ENCODE data around the gene LRMDA. TPM values are rescaled to one million over a fixed set of nuclear protein-coding genes. Genes with fewer than 3 reads are reported as not detected.

LRMDA gene
- total RNA-seq, 3 donors from 2014 or later = 8.3 to 17.1 (median 11.1) TPM

DNA sequence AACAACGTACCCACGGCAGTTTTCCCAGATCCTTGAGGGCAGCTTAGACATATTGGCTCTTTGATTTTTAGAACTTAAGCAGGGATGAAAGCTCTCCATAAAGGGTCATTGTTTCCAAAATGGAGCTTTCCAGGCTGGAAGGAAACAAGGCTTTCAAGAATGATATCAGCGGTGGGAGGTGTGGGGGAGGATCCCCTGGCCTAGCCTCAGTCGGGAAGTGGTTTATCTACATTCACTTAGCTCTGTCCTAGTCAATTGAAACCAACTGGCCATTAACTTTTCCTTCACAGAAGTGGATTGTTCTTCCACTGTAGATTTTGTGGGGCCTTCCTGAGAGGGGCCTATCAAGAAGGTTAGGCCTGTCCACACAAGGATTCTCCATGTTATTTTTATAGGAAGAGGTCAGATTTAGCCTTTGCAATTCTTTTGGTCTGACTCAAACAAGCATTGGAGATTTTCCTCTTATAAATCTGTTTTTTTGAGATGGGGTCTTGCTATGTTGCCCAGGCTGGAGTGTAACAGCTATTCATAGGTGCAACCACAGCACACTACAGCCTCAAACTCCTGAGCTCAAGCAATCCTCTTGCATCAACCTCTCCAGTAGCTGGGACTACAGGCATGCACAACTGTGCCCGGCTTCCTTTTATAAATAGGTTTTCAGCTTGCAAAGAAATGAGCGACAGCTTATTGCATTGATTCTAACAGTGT is 343.5 kb downstream of the LRMDA start:
- H3K36me3 ChIP-seq = no peaks in the 10 kb centered on the region
- no peaks in the 10 kb centered on the region for H3K4me1 ChIP-seq
- no peaks in the 10 kb centered on the region for H3K9me3 ChIP-seq
- no peak overlapping the region for H3K27ac ChIP-seq
- TF ChIP-seq POLR2A (IDR thresholded peaks at IDR 0.05) (no peak), POLR2AphosphoS5 (IDR thresholded peaks at IDR 0.05) (no peak)
- TF ChIP-seq, protein P1, sequence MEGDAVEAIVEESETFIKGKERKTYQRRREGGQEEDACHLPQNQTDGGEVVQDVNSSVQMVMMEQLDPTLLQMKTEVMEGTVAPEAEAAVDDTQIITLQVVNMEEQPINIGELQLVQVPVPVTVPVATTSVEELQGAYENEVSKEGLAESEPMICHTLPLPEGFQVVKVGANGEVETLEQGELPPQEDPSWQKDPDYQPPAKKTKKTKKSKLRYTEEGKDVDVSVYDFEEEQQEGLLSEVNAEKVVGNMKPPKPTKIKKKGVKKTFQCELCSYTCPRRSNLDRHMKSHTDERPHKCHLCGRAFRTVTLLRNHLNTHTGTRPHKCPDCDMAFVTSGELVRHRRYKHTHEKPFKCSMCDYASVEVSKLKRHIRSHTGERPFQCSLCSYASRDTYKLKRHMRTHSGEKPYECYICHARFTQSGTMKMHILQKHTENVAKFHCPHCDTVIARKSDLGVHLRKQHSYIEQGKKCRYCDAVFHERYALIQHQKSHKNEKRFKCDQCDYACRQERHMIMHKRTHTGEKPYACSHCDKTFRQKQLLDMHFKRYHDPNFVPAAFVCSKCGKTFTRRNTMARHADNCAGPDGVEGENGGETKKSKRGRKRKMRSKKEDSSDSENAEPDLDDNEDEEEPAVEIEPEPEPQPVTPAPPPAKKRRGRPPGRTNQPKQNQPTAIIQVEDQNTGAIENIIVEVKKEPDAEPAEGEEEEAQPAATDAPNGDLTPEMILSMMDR (IDR thresholded peaks at IDR 0.05) = no peak
- DNase-seq (ENCODE audit: low spot score in 2 of 2) = no peak
- no peak overlapping the region for H3K4me3 ChIP-seq
- intact Hi-C loops (cut with DNase I; ENCODE audit: low total_unique reads) = no loop called here
- H3K27me3 ChIP-seq = no peaks in the 10 kb centered on the region

DNA sequence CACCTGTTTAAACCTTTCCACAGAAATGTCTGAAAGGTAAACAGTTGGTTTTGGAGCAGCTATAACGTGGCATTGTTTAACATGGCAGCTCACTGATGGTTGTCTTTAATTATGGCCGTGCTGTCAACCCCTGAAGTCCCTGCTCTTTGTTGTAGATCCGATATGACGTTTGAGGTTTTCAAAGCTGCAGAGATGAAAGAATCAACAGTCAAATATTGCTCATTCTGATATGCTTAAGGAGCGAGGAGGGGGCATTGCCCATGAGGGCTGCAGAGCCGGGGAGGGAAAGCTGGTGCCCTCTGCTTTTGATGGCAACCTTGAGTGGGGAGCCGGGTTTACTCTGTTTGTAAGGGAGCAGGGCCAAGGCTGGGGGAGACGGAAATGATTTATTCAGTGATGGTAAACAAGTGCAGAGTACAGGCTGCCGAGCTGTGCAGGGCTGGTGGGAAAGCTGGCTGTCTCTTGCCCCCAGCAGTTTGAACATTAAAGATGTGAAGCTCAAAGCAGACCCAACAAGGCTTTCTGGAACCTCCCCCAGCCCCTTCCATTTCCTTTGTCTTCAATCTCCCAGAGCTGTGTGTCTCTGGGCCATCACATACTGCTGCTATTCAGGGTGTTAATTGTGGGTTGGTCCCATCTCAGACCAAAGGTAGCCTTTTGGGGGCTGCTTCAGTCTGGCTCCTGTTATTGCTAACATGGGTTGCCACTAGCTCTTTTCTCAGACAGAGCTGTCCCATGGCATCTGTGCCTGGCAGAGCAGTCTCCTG is 345.5 kb downstream of the LRMDA start:
- Histone ChIP-seq H3K27me3 (no peaks in the 10 kb centered on the region), H3K36me3 (no peaks in the 10 kb centered on the region), H3K9me3 (no peaks in the 10 kb centered on the region), H3K4me1 (no peaks in the 10 kb centered on the region), H3K27ac (no peak overlapping the region), H3K4me3 (no peak overlapping the region)
- no peak for DNase-seq (ENCODE audit: low spot score in 2 of 2)
- TF ChIP-seq POLR2AphosphoS5 (IDR thresholded peaks at IDR 0.05) = no peak
- no peak for TF ChIP-seq POLR2A (IDR thresholded peaks at IDR 0.05)
- TF ChIP-seq, protein P1 (IDR thresholded peaks at IDR 0.05) = no peak
- intact Hi-C loops (cut with DNase I; ENCODE audit: low total_unique reads) = no loop called here

DNA sequence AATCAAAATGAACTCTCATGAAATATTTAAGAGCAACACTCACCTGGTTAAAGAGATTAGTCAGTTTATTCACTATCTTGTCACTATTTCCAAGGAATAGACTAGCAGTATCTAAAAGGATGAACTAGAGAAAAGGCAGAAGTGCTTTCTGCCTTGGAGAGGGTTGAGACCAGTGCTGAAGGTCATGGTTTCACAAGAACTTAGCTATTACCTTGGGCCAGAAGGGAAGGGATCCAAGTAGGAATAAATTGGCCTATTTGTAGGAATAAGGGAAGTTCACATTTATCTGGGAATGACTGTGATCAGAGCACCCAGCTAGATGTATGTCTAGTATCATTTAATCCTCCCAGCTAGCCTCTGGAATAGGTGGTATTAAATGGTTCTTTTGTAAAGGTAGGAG is 347.2 kb downstream of the LRMDA start:
- intact Hi-C loops (cut with DNase I; ENCODE audit: low total_unique reads) = no loop called here
- no peak for DNase-seq (ENCODE audit: low spot score in 2 of 2)
- H3K27me3 ChIP-seq = no peaks in the 10 kb centered on the region
- H3K27ac ChIP-seq = no peak overlapping the region
- no peaks in the 10 kb centered on the region for H3K36me3 ChIP-seq
- TF ChIP-seq, protein P1 (IDR thresholded peaks at IDR 0.05) = no peak
- TF ChIP-seq POLR2A (IDR thresholded peaks at IDR 0.05) = no peak
- no peak for TF ChIP-seq POLR2AphosphoS5 (IDR thresholded peaks at IDR 0.05)
- no peaks in the 10 kb centered on the region for H3K4me1 ChIP-seq
- H3K4me3 ChIP-seq = no peak overlapping the region
- no peaks in the 10 kb centered on the region for H3K9me3 ChIP-seq

DNA sequence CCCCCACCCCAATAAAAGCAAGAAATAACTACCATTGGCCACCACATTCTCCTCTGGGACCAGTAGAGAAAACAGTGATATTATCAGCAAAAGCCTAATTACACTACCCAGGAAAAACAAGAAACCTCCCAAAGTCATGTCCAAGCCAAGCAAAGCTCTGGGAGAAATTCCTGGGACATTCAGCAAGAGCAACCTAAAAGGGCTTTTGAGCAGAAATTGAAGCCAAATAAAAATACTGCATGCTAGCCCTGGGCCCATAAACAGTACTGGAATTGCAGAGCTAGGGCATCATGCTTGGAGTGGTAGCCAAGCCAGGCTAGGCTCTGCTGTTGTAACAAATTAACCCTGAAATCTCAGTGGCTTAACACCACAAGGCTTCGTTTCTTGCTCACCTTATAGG is 347.9 kb downstream of the LRMDA start:
- Histone ChIP-seq H3K27ac (no peak overlapping the region), H3K4me3 (no peak overlapping the region), H3K9me3 (no peaks in the 10 kb centered on the region), H3K27me3 (no peaks in the 10 kb centered on the region), H3K36me3 (no peaks in the 10 kb centered on the region), H3K4me1 (no peaks in the 10 kb centered on the region)
- no peak for DNase-seq (ENCODE audit: low spot score in 2 of 2)
- no peak for TF ChIP-seq POLR2A (IDR thresholded peaks at IDR 0.05)
- TF ChIP-seq POLR2AphosphoS5 (IDR thresholded peaks at IDR 0.05) = no peak
- TF ChIP-seq, protein P1 (IDR thresholded peaks at IDR 0.05) = no peak
- intact Hi-C loops (cut with DNase I; ENCODE audit: low total_unique reads) = no loop called here
